HG03095 (cell line): ENCODE data around the gene FGF22.
A peak's percentile ranks its signal among the peaks of the same experiment; 100 is the strongest.
"Not testable (repeated sequence)": the region's sequence is repeated elsewhere in the genome, so short reads cannot be mapped to it uniquely, and the experiment has no call there.

ENCODE experiments used
- ATAC-seq: cut with Tn5 transposase; IDR thresholded peaks from one replicate; pipeline ENCODE4 v1.9.1; 2021; ENCODE audit warnings: moderate library complexity; ENCODE audit not compliant: unreplicated experiment

FGF22 gene

DNA sequence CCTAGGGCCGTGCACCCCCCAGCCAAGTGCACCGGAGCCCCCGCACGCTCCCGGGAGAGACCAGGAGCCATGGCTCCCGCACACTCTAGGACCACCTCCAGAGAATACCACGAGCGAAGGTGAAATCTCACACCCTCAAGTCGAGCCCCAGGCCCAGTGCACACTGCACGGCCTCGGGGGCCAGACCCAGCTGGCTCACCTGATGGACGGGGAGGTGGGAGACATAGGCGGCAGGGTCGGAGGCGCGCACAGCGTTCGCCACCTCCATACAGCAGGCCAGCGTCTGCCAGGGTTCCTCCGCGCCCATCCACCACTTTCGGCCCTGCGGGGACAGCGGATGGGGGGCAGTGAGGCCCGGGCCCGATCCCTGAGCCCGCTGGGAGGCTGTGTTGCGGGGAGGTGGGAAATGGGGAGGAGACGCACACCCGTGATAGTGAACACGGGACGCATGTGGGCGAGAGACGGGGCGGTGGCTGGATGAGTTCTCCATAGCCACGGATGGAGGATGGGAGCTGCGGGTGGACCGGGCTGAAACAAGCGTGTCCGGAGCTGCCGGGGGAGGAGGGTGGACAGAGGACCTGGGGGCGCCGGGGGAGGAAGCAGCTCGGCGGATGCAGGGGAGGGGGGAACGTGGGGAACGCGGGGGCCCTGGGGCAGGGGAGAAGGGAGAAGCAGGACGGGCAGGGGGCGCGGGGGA lies 19.4 kb upstream of the FGF22 start:
- ATAC-seq: no peak

DNA sequence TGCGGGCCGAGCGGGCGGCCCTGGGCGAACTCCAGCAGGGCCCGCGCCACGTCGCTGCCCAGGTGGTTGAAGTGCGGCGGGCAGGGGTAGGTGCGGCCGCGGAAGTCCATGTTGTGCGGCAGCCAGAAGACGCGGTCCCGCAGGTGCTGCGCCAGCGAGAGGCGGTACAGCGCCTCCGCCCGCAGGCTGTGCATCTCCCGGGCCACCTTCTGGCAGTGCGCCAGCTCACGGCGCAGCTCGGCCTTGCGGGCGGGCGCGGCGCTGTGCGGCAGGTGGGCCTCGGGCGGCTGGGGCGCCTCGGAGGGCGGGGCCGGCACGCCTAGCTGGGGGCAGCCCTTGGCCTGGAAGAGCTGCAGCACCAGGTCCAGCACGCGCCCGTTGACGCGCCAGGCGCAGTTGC lies 18.5 kb upstream of the FGF22 start:
- ATAC-seq: not testable (repeated sequence)

DNA sequence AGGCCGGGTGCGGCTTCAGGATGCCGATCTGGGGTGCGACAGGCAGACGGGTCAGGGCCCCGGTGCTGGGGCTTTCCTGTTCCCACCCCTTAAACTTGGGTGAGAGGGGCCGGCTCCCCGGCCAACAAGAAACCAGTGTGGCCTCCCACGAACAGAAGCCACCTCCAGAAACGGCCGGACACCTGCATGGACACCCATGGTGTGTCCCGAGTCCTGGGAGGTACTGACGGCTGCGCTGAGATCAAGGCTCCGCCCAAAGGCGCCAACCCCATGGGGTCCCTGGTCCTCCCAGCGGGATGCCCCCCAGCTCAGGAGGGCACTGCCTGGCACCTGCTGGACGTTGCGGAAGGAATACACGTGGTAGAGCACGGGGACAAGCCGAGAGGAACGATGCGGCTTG lies 17.9 kb upstream of the FGF22 start:
- ATAC-seq: no peak

DNA sequence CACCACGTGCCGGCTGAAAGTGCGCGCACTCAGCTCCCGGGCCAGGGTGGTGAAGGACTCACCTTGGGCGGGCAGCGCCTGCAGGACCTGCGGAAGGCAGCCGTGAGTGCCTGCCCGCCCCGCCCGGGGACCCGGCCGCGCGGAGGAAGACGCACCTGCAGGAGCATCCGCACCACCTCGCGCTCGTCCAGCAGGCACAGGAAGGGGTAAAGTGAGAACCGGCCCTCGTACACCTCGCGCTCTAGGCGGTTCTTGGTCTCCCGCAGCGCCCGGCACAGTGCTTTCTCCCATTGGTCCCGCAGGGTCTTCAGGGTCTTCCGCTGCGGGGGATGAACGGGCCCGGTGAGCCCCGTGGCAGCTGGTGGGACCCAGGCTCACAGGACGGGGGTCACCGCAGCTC lies 17.0 kb upstream of the FGF22 start:
- no peak for ATAC-seq

- ATAC-seq: no peak
Measured at GRCh38 chr19:623175-623916, 16.3 kb upstream of the FGF22 start.

DNA sequence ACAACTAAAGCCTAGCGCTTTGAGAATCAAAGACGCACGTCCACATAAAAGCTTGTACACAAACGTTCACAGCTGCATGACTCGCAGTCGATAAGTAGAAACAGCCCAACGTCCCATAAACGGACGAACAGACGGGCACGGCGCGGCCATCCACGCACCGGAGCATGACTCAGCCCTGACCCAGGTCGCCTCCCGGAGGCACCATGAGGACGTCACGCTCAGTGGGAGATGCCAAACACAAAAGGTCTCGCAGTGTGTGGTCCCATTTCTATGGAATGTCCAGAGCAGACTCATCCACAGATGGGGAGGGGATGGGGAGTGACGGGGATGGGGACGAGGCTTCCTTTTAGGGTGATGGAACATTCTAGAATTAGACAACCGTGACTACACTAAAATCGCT lies 15.7 kb upstream of the FGF22 start:
- no peak for ATAC-seq

DNA sequence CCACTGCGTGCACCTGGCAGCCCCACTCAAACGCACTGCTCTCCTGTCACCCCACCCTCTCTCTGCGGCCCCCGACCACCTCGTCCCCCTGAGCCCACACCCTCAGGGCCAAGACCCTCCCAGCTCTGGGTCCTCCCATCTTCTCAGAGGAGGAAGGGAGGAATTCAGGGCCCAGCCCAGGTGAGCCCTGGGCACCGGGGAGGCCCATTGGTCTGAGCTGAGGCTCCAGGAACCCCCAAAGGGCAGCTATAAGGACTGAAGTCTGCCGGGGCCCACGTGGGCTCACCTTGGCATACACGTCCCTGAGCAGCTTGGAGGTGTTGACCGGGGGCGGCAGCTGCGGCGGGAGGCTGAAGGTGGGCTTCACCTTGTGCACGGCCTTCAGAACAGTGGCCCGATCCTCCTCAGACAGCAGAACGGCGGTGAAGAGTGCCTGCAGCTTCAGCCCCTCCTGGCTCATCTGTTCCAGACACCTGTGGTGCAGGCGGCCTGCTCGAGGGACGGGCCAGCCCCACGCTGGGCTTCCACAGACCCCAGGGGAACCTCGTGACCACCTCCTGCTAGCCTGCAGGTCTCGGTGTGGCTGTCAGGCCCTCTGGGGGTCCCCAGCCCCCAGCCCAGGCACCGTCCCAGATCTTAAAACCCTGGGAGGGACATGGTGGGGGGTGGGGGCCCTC lies 15.1 kb upstream of the FGF22 start:
- ATAC-seq: no peak

DNA sequence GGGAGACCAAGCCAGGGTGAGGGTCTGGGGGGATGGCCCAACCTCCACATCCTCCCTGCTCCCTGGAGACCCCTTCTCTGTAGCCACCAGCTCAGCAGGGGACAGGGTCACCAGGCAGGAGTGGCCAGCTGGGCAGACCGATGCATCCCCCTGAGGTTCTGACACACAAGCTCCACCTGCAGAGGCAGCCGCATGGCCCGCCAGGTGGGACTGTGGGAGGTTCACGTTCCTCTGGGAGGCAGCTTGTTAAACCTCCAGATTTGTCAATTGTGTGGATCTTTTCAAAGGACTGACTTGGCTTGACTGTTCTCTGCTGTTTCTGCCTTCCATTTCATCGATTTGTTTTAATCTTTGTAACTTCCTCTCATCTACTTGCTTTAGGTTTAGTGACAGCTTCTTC lies 14.4 kb upstream of the FGF22 start:
- ATAC-seq: no peak

- ATAC-seq: not testable (repeated sequence)
Measured at GRCh38 chr19:626566-626965, 13.1 kb upstream of the FGF22 start.

DNA sequence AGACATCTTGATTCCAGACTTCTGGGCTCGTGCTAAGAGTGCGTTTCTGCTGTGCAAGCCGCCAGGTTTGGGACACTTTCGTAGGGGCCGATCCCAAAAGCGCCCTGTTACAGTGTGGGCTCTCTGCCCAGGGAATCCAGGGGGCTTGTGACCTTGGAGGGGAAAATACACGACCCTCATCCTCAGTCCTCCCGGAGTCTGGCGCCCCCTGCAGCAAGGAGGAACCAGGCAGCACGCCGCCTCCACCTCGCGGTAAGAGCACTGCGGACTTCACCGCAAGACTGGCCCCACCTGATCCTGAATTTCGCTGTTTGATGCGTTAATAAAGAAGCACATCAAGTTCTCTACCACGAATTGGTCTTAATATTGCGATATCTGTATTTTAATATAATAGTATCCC lies 11.5 kb upstream of the FGF22 start:
- no peak for ATAC-seq

- not testable (repeated sequence) for ATAC-seq
Measured at GRCh38 chr19:629515-629914, 10.2 kb upstream of the FGF22 start.

GRCh38 chr19:629961-630714 lies 9.5 kb upstream of the FGF22 start:
- no peak for ATAC-seq

GRCh38 chr19:632579-633067 lies 7.1 kb upstream of the FGF22 start:
- ATAC-seq: no peak

DNA sequence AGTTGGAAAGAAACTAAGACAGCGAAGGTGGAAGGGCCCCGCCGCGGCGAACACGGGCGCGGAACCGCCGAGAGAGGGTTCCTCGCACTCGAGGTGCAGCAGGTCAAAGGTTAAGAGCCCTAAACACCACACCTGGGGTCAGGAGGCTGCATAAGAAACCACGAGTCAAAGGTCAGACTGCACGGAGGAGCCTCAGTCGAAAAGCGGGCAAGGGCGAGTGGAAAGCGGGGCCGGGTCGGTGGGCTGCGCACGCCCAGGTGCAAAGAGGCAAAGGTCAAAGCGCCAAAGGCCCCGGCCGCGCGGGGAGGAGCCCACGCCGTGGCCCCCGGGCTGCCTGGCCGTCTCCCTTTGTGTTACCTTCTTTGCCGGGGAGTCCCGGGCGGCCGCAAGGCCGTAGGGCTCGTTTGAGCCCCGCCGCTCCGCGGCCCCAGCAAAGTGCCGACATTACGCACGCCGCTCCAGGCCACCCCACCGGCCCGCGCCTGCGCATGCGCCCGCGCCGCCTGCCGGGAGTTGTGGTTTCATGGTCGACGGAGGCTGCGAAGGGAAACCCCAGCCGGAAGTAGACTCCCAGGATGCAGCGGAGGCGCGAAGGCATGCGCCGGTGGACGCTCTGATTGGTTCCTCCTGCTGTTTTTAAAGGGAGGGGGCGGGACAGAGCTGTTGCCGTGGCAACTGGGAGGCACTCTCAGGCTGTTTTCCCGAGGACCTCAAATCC lies 6.5 kb upstream of the FGF22 start, which contains the start of gene POLRMT:
TSS of gene POLRMT (minus strand) at position 470 of the 718 bp plus-strand sequence. CDS start at position 445, 25 bp downstream.
- ATAC-seq: peak; percentile 51

DNA sequence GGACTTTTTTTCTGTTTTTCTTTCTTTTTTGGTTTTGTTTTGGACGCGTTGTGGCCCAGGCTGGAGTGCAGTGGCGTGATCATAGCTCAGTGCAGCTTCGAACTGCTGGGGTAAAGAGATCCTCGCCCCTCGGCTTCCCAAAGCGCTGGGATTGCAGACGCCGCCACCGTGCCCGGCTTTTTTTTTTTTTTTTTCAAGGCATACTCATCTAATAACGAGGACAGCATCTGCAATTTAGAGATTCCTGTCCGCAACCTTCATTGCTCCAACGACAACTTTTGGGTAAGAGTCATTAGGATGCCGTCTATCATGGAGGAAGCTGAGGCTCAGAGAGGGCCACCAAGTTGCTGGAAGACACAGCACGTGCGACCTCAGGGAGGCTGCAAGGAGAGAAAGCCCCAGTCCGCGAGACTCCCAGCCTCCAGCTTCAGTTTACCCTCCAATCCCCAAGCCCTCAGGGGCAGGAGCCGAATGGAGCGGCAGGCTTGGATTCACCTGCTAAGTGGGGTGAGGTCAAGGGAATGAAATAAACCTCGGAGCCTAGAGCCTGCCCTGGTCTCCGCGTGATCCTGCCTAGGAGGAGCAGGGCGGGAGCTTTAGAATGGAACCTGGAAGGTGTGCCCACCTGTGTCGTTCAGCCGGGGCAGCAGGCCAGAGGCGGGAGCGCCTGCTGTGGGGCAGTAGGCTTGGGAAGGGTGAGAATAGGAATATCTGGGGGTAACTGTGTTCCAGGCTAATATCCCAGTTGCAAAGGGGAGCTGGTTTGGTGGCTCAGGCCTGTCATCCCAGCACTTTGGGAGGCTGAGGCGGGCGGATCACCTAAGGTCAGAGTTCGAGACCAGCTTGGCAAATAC lies 5.7 kb upstream of the FGF22 start:
- no peak for ATAC-seq

GRCh38 chr19:634975-635652 lies 4.6 kb upstream of the FGF22 start:
- no peak for ATAC-seq

GRCh38 chr19:638906-639252 lies 800 bp upstream of the FGF22 start:
- no peak for ATAC-seq

DNA sequence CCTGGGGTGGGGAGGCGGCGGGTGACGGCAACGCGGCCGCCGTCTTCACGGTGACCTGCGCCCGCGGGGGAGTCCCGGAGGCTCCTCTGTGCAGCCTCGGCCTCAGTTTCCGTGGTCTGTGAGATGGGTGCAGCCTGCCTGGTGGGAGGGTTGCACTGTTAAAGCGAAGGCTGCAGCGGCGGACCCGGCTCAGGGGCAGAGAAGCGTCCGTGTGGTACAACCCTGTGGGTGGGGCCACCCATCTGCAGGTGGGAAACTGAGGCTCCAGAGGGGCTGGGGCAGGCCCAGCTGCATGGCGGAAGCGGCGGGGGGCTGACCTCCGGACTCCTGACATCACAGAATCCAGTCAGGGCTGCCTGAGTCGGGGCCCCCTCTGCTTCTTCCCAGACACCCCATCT lies 481 bp downstream of the FGF22 start:
- no peak for ATAC-seq

DNA sequence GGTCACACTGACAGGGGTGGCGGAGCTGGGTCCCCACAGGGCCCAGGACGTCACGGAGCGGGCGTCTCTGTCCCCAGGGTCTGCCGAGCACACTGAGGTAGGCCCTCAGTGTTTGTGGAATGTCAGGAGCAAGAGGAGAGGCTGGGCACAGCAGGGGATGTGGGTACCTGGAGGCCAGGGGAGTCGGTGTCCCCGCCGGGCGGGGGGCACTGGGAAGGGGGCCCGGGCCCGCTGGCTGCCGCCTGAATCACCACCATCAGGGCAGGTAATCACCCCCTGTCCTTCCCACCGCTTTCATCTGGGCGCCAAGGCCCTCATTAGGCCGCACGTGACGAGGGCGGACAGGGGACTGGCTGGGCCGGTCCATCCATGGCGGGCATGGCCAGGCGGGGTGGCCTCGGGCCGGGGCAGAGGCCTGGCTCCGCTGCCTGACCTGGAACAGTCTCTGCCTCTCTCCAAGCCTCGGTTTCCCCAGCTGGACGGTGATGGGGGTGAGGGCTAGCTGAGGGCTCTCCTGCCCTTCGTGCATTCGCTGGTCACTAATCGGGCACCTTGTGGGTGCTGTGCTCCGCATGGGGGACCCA lies 1.0 kb downstream of the FGF22 start:
- no peak for ATAC-seq
